DND-41 (cell line): Measurements from ENCODE around the gene ENTPD6.
"Not testable (repeated sequence)": the region's sequence is repeated elsewhere in the genome, so short reads cannot be mapped to it uniquely, and the experiment has no call there.

ENCODE experiments used
- CTCF ChIP-seq: IDR thresholded peaks from 2 replicates; pipeline ENCODE4 v1.5.1; 2012; ENCODE audit warnings: borderline replicate concordance, low read length, moderate library complexity, mild to moderate bottlenecking; ENCODE audit not compliant: poor library complexity, severe bottlenecking; ENCODE audit errors: extremely low read depth
- EZH2 ChIP-seq: IDR thresholded peaks from 3 replicates; pipeline ENCODE4 v1.6.1; 2012; ENCODE audit warnings: borderline replicate concordance, low read depth, mild to moderate bottlenecking, moderate library complexity, low read length, inconsistent platforms; ENCODE audit not compliant: severe bottlenecking

- TF ChIP-seq CTCF, EZH2: not testable (repeated sequence)
These were observed 46.1 kb downstream of the ENTPD6 start for GRCh38 chr20:25241659-25241955.
